ENCODE data around the gene FOXO3. TPM values are rescaled to one million over a fixed set of nuclear protein-coding genes. Genes with fewer than 3 reads are reported as not detected.

Gene FOXO3
- total RNA-seq, 1 donor from 2014 or later: 43.3 TPM

DNA sequence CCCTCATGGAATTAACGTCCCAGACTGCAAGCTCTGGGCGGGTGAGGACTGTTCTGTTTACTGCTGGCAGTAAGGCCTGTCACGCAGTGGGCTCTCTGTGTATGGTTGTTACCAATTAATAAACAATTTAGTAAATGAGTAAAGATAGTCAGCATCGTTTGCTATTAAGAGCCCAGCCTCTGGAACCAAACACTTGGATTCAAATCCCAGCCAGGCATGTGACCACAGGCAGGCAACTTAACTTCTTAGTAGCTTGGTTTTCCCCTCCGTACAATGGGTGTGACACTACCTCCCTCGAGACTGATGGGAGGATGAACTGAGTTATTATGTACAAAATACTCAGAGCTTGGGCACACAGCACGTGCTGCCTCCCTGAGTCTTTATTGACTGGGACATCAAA lies 149.8 kb downstream of the FOXO3 start:
- DNase-seq (ENCODE audit: extremely low spot score, unreplicated experiment): no peak
- TF ChIP-seq CTCF (conservative IDR thresholded peaks at IDR 0.05): no peak
- Mint-ChIP-seq H3K9me3 (peaks cover 5% of the 10 kb centered on the region), H3K4me3 (peak overlapping the region; percentile 43), H3K4me1 (ENCODE audit: unreplicated experiment) (peaks cover 61% of the 10 kb centered on the region), H3K27me3 (peaks cover 3% of the 10 kb centered on the region), H3K36me3 (peaks cover 1% of the 10 kb centered on the region), H3K27ac (no peak overlapping the region)

- Mint-ChIP-seq H3K4me3 (peak overlapping the region; percentile 43), H3K4me1 (ENCODE audit: unreplicated experiment) (peaks cover 66% of the 10 kb centered on the region), H3K27me3 (peaks cover 6% of the 10 kb centered on the region), H3K27ac (peak overlapping the region; percentile 25), H3K36me3 (no peaks in the 10 kb centered on the region), H3K9me3 (peaks cover 6% of the 10 kb centered on the region)
- no peak for TF ChIP-seq CTCF (conservative IDR thresholded peaks at IDR 0.05)
- no peak for DNase-seq (ENCODE audit: extremely low spot score, unreplicated experiment)
Measured at GRCh38 chr6:108711071-108711470, 150.4 kb downstream of the FOXO3 start.

- H3K4me1 Mint-ChIP-seq (ENCODE audit: unreplicated experiment): peaks cover 65% of the 10 kb centered on the region
- peaks cover 6% of the 10 kb centered on the region for H3K27me3 Mint-ChIP-seq
- peaks cover 6% of the 10 kb centered on the region for H3K9me3 Mint-ChIP-seq
- no peak overlapping the region for H3K4me3 Mint-ChIP-seq
- no peak for TF ChIP-seq CTCF (conservative IDR thresholded peaks at IDR 0.05)
- H3K36me3 Mint-ChIP-seq: no peaks in the 10 kb centered on the region
- no peak overlapping the region for H3K27ac Mint-ChIP-seq
- no peak for DNase-seq (ENCODE audit: extremely low spot score, unreplicated experiment)
Measured at GRCh38 chr6:108711826-108712225, 151.1 kb downstream of the FOXO3 start.

DNA sequence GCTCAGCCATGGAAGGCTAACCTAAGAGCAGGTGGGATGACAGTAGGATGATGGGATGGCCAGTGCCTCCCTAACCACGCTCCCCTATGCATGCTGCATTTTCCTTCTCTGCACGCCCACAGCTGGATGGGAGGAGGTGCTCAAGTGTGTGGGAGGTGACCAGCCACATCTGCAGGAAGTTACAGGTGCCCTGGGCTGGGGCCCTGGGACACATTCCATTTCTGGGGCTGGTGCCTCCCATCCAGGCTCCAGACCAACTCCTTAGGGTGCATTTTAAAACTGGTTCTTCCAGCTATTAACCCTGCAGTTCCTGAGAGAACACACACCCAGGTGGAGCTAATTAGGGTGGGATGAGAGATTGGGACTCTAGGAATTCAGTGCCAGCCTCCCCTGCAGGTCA lies 152.2 kb downstream of the FOXO3 start:
- peaks cover 6% of the 10 kb centered on the region for H3K9me3 Mint-ChIP-seq
- H3K4me1 Mint-ChIP-seq (ENCODE audit: unreplicated experiment): peaks cover 58% of the 10 kb centered on the region
- peak overlapping the region; percentile 56 for H3K27ac Mint-ChIP-seq
- no peak for TF ChIP-seq CTCF (conservative IDR thresholded peaks at IDR 0.05)
- no peak for DNase-seq (ENCODE audit: extremely low spot score, unreplicated experiment)
- H3K36me3 Mint-ChIP-seq: no peaks in the 10 kb centered on the region
- peaks cover 6% of the 10 kb centered on the region for H3K27me3 Mint-ChIP-seq
- peak overlapping the region; percentile 39 for H3K4me3 Mint-ChIP-seq

DNA sequence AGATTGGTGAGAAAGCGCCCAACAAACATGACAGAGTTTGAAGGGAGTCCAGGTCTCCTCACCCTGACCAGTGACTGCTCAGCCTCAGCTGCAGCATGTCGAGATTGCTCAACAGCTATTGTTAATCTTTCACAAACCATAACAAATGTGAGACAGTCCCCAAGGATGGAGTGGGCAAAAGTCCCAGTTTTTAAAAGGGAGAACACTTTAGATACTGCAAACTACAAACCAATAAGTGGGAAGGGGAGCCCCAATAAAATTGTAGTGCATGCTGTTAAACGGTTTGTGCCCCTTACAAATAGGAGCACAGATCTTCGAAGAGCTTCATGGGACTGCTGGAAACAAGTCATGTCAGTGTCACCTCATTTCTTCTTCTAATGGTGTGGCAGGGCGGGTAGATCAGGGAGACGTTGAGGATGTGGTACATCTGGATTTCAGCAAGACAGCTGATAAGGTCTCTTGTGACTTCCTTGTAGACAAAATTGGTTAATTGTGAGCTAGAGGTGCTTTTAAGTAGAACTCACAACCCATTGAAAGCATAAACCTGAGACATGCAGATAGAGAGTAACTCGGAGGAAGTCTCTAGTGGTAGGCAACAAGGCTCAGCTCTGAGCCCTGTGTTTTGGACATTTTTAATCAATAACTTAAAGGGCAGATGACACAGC lies 153.5 kb downstream of the FOXO3 start:
- H3K27me3 Mint-ChIP-seq: peaks cover 6% of the 10 kb centered on the region
- H3K9me3 Mint-ChIP-seq: peaks cover 6% of the 10 kb centered on the region
- no peak overlapping the region for H3K27ac Mint-ChIP-seq
- no peak for TF ChIP-seq CTCF (conservative IDR thresholded peaks at IDR 0.05)
- H3K4me1 Mint-ChIP-seq (ENCODE audit: unreplicated experiment): peaks cover 56% of the 10 kb centered on the region
- no peak for DNase-seq (ENCODE audit: extremely low spot score, unreplicated experiment)
- no peaks in the 10 kb centered on the region for H3K36me3 Mint-ChIP-seq
- H3K4me3 Mint-ChIP-seq: peak overlapping the region; percentile 18

Measured in type B pancreatic cell (in vitro differentiated cells).